ENCODE results near the gene LAMA2. TPM values are rescaled to one million over a fixed set of nuclear protein-coding genes. Genes with fewer than 3 reads are reported as not detected.

The LAMA2 gene
- polyA plus RNA-seq, 3 donors: 31.7 to 48.2 (median 36.7) TPM

DNA sequence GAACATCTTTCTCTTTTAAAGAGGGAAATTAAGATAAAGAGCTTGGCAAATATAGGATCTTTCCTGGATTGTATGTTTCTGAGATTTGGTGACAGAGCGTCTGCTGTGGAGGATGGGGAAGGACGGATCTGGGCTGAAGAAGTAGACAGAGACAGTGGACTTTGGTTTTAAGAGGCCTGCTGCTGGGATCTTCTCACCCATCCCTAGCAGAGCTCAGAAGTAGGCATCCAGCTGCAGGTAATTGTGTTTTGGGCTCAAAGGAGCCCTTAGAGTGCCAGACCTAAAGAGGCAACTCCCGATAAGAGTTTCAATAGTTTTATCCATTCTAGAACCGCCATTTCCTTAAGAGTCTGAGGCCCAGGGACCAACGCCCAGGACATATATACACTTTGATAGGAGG lies 20.8 kb downstream of the LAMA2 start:
- no peak for DNase-seq (ENCODE audit: low read depth in 3 of 3, low spot score in 2 of 3)

DNA sequence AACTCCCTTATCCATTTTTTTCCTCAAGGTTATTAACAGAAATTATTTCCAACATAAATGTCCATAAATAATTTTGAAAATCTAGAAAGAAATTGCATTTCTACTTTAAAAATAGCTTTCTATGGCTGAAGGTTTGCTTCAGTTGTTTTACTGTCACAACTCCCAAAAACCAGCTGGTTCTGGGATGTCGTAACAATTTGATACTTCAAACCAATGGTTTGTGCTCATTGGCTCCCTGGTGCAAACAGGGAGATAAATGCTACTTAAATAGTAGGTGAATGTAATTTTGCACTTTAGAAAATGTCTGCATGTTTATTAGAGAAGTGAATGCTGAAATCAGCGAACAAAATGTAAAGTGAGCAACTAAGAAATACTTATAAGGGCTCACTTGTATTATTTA lies 31.1 kb downstream of the LAMA2 start:
- DNase-seq (ENCODE audit: low read depth in 3 of 3, low spot score in 2 of 3): no peak

DNA sequence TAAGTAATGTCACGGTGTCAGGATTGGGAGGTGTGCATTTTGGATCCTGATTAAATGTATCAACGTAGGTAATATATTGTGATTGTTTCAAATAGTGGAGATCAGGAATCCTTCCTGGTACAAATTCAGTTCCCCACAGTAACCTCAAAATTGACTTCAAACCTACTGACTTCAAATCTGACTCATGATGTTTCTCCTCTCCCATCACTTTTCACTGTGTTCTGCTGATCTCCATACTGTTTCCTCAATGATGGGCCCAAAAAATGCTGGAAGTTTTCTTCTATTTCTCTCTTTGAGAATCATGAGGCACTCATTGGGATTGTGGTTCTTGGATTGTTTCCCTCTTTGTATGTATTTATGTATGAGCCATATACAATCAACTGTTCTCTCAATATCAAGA lies 35.9 kb downstream of the LAMA2 start:
- no peak for DNase-seq (ENCODE audit: low read depth in 3 of 3, low spot score in 2 of 3)

DNA sequence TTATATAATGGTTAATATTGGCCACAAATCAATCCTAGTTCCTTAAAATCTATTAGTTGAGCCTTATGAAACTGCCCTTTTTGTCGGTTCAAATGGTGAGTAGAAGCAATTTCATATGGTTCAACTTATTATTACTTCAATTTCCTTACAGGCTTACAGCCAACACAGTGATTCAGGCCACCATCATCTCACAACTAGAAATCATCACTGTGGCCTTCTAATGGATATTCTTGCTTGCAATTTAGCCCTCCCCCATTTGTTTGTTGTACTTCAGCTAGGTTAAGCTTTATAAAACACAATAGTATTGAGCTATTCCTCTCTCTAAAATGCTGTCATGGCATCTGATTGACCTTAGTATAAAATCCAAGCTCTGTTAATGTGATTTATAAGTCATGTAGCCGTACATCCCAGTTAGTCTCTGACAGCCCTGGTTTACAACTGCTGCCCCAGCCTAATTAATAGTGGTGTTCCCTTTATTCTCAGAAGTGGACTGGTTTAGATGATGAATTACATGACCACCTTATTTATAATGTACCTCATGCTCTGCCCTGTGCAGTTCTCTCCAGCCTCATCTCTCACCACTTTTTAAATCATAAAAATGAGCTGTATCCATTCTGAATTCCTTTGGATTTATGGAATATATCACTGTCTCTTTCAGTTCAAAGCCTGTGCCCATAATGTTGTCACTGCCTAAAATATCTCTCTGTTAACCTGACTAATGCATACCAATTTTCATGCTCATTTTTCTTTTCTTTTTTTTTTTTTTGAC lies 36.7 kb downstream of the LAMA2 start:
- no peak for DNase-seq (ENCODE audit: low read depth in 3 of 3, low spot score in 2 of 3)

DNA sequence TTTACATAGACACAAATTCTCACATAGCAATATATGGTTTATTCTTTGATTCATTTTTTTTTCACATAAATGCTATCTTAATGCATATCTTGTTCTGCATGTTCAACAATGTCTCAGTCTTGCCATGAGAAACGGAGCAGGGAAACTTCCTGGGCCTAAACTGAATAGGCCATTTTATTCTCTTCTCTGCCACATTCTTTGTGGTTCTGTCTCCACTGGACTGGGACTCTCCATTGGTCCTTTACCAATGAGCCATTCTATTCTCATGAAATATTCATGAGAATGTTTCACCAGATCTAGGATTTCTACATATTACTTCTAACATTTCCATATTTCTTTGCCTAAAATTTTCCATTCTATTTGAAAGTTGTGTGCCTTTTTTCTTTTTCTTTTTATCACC lies 42.8 kb downstream of the LAMA2 start:
- DNase-seq (ENCODE audit: low read depth in 3 of 3, low spot score in 2 of 3): no peak

GRCh38 chr6:128929869-128930268 lies 46.9 kb downstream of the LAMA2 start:
- DNase-seq (ENCODE audit: low read depth in 3 of 3, low spot score in 2 of 3): no peak

GRCh38 chr6:128930321-128930720 lies 47.4 kb downstream of the LAMA2 start:
- DNase-seq (ENCODE audit: low read depth in 3 of 3, low spot score in 2 of 3): no peak

GRCh38 chr6:128932061-128932460 lies 49.1 kb downstream of the LAMA2 start:
- DNase-seq (ENCODE audit: low read depth in 3 of 3, low spot score in 2 of 3): no peak

DNA sequence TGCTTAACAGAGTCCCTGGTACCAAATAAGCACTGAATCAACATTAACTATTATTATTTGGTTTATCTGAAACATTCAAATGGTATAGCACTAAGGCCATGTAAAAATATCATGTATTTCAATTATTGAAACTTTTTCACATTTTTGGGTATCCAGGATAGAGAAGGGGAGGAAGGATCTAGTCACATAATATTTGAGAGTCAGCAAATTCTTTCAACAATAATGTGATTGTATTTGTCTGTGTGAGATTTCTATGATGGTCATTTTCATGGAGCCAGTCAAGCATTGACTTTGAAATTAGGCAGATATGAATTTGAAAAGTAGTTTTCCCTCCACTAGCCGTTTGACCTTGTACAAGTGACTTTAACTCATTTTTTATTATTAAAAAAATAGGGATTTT lies 67.9 kb downstream of the LAMA2 start:
- DNase-seq (ENCODE audit: low read depth in 3 of 3, low spot score in 2 of 3): no peak

DNA sequence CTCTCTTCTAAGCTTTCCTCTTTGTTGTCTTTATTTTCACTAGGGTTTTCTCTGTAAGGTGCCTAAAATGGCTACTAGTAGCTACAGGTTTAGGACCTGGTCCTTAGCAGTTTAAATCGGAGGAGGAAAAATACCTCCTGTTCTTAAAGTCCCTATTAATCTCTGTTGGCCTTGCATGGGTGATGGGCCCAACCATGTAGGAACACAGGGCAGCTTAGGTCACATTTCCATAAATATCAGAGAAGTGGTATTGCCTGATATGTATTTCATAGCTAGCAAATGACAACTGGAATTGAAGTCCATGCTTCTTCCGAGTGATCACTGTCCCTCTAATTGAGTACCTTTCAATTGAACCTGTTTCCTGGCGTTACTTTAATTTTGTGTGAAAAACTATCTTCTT lies 70.0 kb downstream of the LAMA2 start:
- DNase-seq (ENCODE audit: low read depth in 3 of 3, low spot score in 2 of 3): no peak

DNA sequence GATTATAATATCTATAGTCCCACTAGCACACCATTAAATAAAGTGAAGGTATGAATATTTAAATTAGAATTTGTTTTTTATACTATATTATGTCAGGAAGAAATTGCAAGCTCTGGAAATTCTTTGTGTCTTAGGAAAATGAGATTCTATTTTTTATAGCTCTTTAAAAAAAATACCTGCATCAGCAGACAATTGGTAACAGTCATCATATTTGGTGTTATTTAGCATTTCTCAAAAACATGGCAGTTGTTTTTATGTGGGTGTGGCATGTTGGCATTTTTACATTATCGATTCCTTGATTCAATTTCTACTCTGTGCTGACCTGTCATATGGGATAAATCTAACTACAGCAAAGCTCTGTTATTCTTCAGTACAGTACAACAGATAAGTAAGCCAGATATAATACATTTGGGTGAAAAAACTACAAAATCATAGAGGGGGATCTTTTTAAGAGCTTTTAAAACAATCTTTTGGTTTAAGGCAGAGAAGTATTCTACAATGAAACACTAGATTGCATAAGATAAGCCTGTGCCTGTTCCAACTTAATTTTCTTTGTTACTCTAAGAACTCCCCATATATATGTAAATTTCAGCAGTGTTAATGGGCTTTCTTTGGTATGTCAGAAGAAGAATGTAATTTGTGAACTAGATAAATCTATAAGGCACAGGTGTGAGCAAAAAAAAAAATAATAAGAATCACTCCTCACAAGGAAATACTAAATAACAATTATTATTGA lies 71.5 kb downstream of the LAMA2 start:
- no peak for DNase-seq (ENCODE audit: low read depth in 3 of 3, low spot score in 2 of 3)

DNA sequence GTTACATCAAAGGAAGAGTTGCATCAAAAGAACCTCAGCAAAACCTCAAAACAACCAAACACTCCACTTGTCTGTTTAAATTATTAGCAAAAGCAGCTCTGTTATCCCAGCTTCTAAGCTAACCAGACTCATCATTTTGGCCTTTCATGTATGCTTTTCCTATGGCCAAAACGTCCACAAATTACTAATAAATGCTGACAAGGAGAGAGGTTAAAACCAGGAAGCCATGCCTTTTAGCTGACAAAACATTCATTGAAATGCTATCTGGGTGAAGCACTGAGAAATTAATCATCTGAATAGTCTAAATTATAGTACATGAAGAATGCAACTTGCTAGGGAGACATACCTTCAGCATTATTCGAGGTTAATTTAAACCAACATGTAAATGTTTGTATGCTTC lies 80.6 kb downstream of the LAMA2 start:
- no peak for DNase-seq (ENCODE audit: low read depth in 3 of 3, low spot score in 2 of 3)

GRCh38 chr6:128964233-128964755 lies 81.4 kb downstream of the LAMA2 start:
- DNase-seq (ENCODE audit: low read depth in 3 of 3, low spot score in 2 of 3): no peak

DNA sequence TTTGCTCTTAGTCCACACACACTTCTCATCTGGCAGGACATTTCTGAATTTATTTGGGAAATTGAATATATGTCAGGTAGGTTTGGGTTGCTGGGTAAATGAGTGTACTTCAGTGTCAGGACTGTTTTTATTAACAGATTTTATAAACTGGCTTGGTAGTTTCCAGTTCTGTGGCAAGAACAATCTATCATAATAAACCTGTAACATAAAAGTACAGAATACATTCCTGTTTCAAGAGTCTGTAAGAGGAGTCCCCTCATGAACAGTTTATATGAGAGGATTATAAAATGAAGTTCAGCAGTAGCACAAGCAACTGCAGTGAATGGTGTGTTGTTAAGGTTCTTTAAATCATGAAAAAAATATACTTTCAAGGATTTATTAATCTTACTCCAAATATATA lies 81.8 kb downstream of the LAMA2 start:
- DNase-seq (ENCODE audit: low read depth in 3 of 3, low spot score in 2 of 3): no peak

GRCh38 chr6:128966934-128967333 lies 84.0 kb downstream of the LAMA2 start:
- no peak for DNase-seq (ENCODE audit: low read depth in 3 of 3, low spot score in 2 of 3)

DNA sequence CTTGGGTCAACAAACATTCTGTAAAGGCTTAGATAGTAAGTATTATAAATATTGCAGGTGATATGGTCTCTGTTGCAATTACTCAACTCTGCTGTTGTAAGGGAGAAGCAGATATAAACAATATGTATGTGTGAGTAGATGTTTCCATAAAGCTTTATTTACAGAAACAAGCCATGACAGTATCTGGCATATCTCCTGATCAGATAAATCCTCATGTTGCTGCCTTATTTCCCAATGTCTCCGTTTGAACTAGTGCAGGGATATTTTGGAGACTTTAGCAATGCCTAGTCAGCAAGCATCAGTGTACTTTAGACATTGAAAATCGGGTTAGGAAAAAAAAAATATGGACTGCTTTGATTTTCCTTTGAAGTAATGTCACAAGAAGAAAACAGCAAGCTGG lies 96.1 kb downstream of the LAMA2 start:
- DNase-seq (ENCODE audit: low read depth in 3 of 3, low spot score in 2 of 3): no peak

GRCh38 chr6:128981716-128982115 lies 98.8 kb downstream of the LAMA2 start:
- no peak for DNase-seq (ENCODE audit: low read depth in 3 of 3, low spot score in 2 of 3)

GRCh38 chr6:128990360-128990759 lies 107.4 kb downstream of the LAMA2 start:
- DNase-seq (ENCODE audit: low read depth in 3 of 3, low spot score in 2 of 3): no peak

DNA sequence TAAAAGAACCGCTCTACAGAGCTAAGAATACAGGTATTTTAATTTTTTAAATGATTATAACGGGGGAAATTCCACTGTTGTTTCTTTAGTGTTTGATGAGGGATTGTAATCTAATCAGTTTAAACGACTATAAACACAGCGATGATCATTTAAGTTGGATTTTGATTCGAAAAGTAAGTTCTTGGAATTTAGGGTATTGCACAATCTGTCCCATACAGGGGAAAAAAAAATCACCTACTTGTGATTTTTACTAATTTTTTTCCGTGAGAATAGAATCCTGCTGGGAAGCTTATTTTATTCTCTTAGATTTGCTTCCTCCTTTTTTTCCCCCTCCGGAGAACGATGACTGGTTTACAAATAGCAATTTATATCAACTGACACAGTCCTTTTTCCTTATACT lies 108.0 kb downstream of the LAMA2 start:
- no peak for DNase-seq (ENCODE audit: low read depth in 3 of 3, low spot score in 2 of 3)

GRCh38 chr6:128993166-128993565 lies 110.2 kb downstream of the LAMA2 start:
- DNase-seq (ENCODE audit: low read depth in 3 of 3, low spot score in 2 of 3): no peak

DNA sequence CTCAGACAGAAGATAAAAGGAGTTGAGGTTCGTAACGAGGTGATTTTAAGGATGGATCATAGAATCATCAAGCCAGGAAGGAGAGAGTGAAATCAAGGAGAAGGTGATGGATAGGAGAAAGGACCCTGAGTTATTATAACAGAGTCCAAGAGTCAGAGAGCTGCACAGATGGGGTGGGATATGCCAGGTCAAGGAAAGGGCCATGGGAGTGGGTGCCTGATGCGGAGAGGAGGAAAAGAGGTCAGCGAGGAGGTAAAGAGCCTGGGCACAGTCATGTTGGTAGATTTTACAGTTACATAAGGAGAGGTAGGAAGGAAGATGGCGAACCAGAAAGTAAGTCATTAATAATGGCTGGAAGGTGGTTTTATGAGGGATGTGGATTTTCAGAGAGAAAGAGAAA lies 114.9 kb downstream of the LAMA2 start:
- no peak for DNase-seq (ENCODE audit: low read depth in 3 of 3, low spot score in 2 of 3)
